K562 (cell line): ENCODE data around the gene CHRND. TPM values are rescaled to one million over a fixed set of nuclear protein-coding genes. Genes with fewer than 3 reads are reported as not detected.

ENCODE experiments used
- ATAC-seq: fragments of 200-7000 bp; cut with Tn5 transposase; 3 replicates; pipeline ENCODE4 v1.9.1; 2020; ENCODE audit warnings: moderate library complexity
- BruUV-seq: library from RNA; stranded (reverse); fragments of 400-500 nt; replicated peaks from 2 replicates; lab custom pipeline; 2021; lab: Mats Ljungman, UMichigan
- CTCF ChIA-PET: fragments of 300-600 bp; formaldehyde crosslinking; extraction: SDS; loops from one replicate; lab custom pipeline; 2021; ENCODE audit warnings: low intra/inter-chr PET ratio; lab: Yijun Ruan, JAX
- POLR2A ChIA-PET: fragments of 300-600, 350-650 bp; sonication (Branson Sonifier 250); formaldehyde crosslinking; extraction: SDS; loops from one replicate; lab custom pipeline; 2021; ENCODE audit warnings: antibody characterized with exemption, inconsistent platforms; lab: Yijun Ruan, JAX
- DNase-seq, 4 experiments: peaks; one replicate each; pipeline versions ENCODE4 v3.0.0 to v3.0.0-alpha.2; 2011 to 2018; ENCODE audit warnings: low spot score in 3 of 4, mixed read lengths in 3 of 4; ENCODE audit errors: extremely low read depth in 1 of 4
- FAIRE-seq: peaks from 2 replicates; lab custom pipeline; 2011; peaks lifted over from hg19 to GRCh38; lab: Jason Lieb, UNC
- H2AFZ ChIP-seq: 2 replicates; pipeline ENCODE4 v1.6.0; 2011; ENCODE audit warnings: low read depth, low read length, control low read depth, inconsistent platforms
- H3K27ac ChIP-seq: fragments of 200-600 bp; 3 replicates; pipeline ENCODE4 v1.8.0; 2011; ENCODE audit warnings: low read depth, mild to moderate bottlenecking, control low read depth, inconsistent platforms, low read length, moderate library complexity, mixed read lengths; ENCODE audit errors: extremely low read depth
- H3K27me3 ChIP-seq, 2 experiments: fragments of 300-600 bp in 1 of 2; 2 replicates in 1 of 2; 3 replicates in 1 of 2; pipeline versions ENCODE4 v1.6.0 to v1.8.0; 2011; ENCODE audit warnings: inconsistent platforms in 2 of 2, low read length in 2 of 2, mild to moderate bottlenecking in 1 of 2, mixed read lengths in 1 of 2, moderate library complexity in 1 of 2; ENCODE audit not compliant: control insufficient read depth in 2 of 2, insufficient read depth in 2 of 2
- H3K36me3 ChIP-seq: fragments of 300-600 bp; 3 replicates; pipeline ENCODE4 v1.8.0; 2011; ENCODE audit warnings: mild to moderate bottlenecking, low read length, inconsistent platforms; ENCODE audit not compliant: control insufficient read depth, insufficient read depth
- H3K4me1 ChIP-seq, 2 experiments: fragments of 200-600 bp in 1 of 2; replicated peaks in 1 of 2; 2 replicates in 1 of 2; 3 replicates in 1 of 2; pipeline versions ENCODE4 v1.5.1 to v1.8.0; 2011; ENCODE audit warnings: inconsistent platforms in 2 of 2, low read length in 2 of 2, mild to moderate bottlenecking in 1 of 2, mixed read lengths in 1 of 2, moderate library complexity in 1 of 2; ENCODE audit not compliant: control insufficient read depth in 2 of 2, insufficient read depth in 2 of 2
- H3K4me2 ChIP-seq: 2 replicates; pipeline ENCODE4 v1.6.1; 2011; ENCODE audit warnings: low read length, control low read depth, inconsistent platforms, mixed read lengths; ENCODE audit not compliant: insufficient read depth
- H3K4me3 ChIP-seq: fragments of 200-600 bp; sonication (generic), shearing (Covaris generic); 2 replicates; pipeline ENCODE4 v1.5.1; 2016; ENCODE audit warnings: control low read depth, inconsistent platforms
- H3K79me2 ChIP-seq: fragments of 200-600 bp; 3 replicates; pipeline ENCODE4 v1.8.0; 2011; ENCODE audit warnings: low read length, inconsistent platforms; ENCODE audit not compliant: control insufficient read depth, insufficient read depth
- H3K9ac ChIP-seq, 2 experiments: 2 replicates each; pipeline versions ENCODE4 v1.6.0 to v1.6.1; 2011; ENCODE audit warnings: low read depth in 2 of 2, low read length in 2 of 2, control low read depth in 1 of 2, inconsistent platforms in 1 of 2, mild to moderate bottlenecking in 1 of 2, mixed read lengths in 1 of 2; ENCODE audit not compliant: insufficient read depth in 1 of 2
- H3K9me1 ChIP-seq: one replicate; pipeline ENCODE4 v1.6.0; 2011; ENCODE audit warnings: inconsistent platforms, mild to moderate bottlenecking, low read length, moderate library complexity; ENCODE audit not compliant: control insufficient read depth, insufficient read depth
- H3K9me3 ChIP-seq: replicated peaks from 2 replicates; pipeline ENCODE4 v1.5.1; 2011; ENCODE audit warnings: low read depth, low read length, inconsistent platforms; ENCODE audit not compliant: control insufficient read depth, insufficient read depth
- H4K20me1 ChIP-seq: replicated peaks from 2 replicates; pipeline ENCODE4 v1.6.1; 2011; ENCODE audit warnings: low read length, inconsistent platforms, mixed read lengths; ENCODE audit not compliant: control insufficient read depth, insufficient read depth
- KDM2B ChIP-seq: fragments of 250-450 bp; sonication (Bioruptor Pico); IDR thresholded peaks from 2 replicates; pipeline ENCODE4 v1.8.0; 2021; ENCODE audit warnings: mild to moderate bottlenecking, moderate library complexity
- MTA1 ChIP-seq: fragments of 450-650 bp; IDR thresholded peaks from 2 replicates; pipeline ENCODE4 v1.6.1; 2017; ENCODE audit warnings: borderline replicate concordance
- PYGO2 ChIP-seq: fragments of 450-650 bp; IDR thresholded peaks from 2 replicates; pipeline ENCODE4 v1.6.1; 2016; ENCODE audit warnings: mild to moderate bottlenecking, missing genetic modification characterization, moderate library complexity, missing compliant biosample characterization
- RBM34 ChIP-seq: fragments of 200-400 bp; formaldehyde crosslinking; IDR thresholded peaks from 2 replicates; pipeline ENCODE4 v1.6.1; 2018; ENCODE audit warnings: low read length, borderline replicate concordance; ENCODE audit not compliant: insufficient read depth
- RFX1 ChIP-seq: fragments of 450-650 bp; IDR thresholded peaks from 2 replicates; pipeline ENCODE4 v1.6.1; 2016; ENCODE audit warnings: mild to moderate bottlenecking, moderate library complexity
- ZBTB1 ChIP-seq: sonication (generic); formaldehyde crosslinking; IDR thresholded peaks from 2 replicates; pipeline ENCODE4 v1.8.1; 2023; ENCODE audit warnings: missing genetic modification reagents, low read depth, mild to moderate bottlenecking, borderline replicate concordance
- ZNF436 ChIP-seq: fragments of 250-450, 450-650 bp; sonication (Bioruptor Pico); formaldehyde crosslinking; IDR thresholded peaks from 2 replicates; pipeline ENCODE4 v1.7.0; 2020; ENCODE audit warnings: mild to moderate bottlenecking
- WGBS: fragments of 100-300 bp; shearing (Covaris generic); methylation state at CpG from one replicate; pipeline ENCODE4 v1.1.6; 2016; ENCODE audit warnings: low coverage, mixed read lengths; ENCODE audit not compliant: insufficient coverage; ENCODE audit errors: missing lambda C conversion rate; 5-methylcytosine and 5-hydroxymethylcytosine counted together
- in situ Hi-C: fragments of 300-500 bp; cut with MboI; formaldehyde crosslinking; loops from 4 replicates; pipeline ENCODE4 v1.15.0; 2018; ENCODE audit warnings: inconsistent platforms, mixed read lengths
- intact Hi-C: fragments of 100-400 bp; cut with micrococcal nuclease; formaldehyde crosslinking; loops from 2 replicates; pipeline ENCODE4 v1.14.2; 2022
- polyA plus RNA-seq, 8 experiments: library from polyadenylated mRNA; depleted of rRNA in 4 of 8; stranded (reverse) in 5 of 8; unstranded in 3 of 8; fragments of >200 nt; fragmentation: Nextera tagmentation in 2 of 8; fragmentation: Illumina TruSeq in 1 of 8; extraction: Ambion mirVana in 2 of 8; extraction: Trizol in 1 of 8; gene quantifications; 2 replicates each; pipeline versions ENCODE4 v1.2.1 to v1.2.3, GENCODE V29; 2011 to 2014; ENCODE audit warnings: inconsistent platforms in 1 of 8, missing spikeins in 1 of 8
- total RNA-seq, 7 experiments: library from RNA; depleted of rRNA in 6 of 7; stranded (reverse); fragments of >200 nt in 6 of 7; fragmentation: Illumina TruSeq in 2 of 7; extraction: Trizol in 2 of 7; gene quantifications; 2 replicates each; pipeline versions ENCODE4 v1.2.1 to v1.2.3, GENCODE V29; 2011 to 2021; ENCODE audit warnings: low replicate concordance in 1 of 7
- TF ChIP-seq, protein P1 (sequence below): sonication (generic); formaldehyde crosslinking; IDR thresholded peaks from 2 replicates; pipeline ENCODE4 v1.5.0; 2020; ENCODE audit warnings: missing genetic modification reagents
- TF ChIP-seq, protein P2 (sequence below): sonication (generic); formaldehyde crosslinking; IDR thresholded peaks from 2 replicates; pipeline ENCODE4 v1.8.1; 2022; ENCODE audit warnings: missing genetic modification reagents
- TF ChIP-seq, protein P3 (sequence below), 2 experiments: fragments of 450-650 bp; formaldehyde crosslinking in 1 of 2; IDR thresholded peaks; 2 replicates each; pipeline versions ENCODE4 v1.4.0 to v1.6.1; 2014 to 2020; ENCODE audit warnings: mild to moderate bottlenecking in 2 of 2, borderline replicate concordance in 1 of 2, low read depth in 1 of 2
- TF ChIP-seq, protein P4 (sequence below): fragments of 200-800 bp; sonication (Bioruptor generic); IDR thresholded peaks from 2 replicates; pipeline ENCODE4 v1.6.1; 2017; ENCODE audit warnings: missing genetic modification characterization, missing compliant biosample characterization

CHRND gene
- total and polyA plus RNA-seq, 9 of the 15 experiments (the other 6 are each of a cell fraction or from before 2014, with no cell fraction given) = not detected

DNA sequence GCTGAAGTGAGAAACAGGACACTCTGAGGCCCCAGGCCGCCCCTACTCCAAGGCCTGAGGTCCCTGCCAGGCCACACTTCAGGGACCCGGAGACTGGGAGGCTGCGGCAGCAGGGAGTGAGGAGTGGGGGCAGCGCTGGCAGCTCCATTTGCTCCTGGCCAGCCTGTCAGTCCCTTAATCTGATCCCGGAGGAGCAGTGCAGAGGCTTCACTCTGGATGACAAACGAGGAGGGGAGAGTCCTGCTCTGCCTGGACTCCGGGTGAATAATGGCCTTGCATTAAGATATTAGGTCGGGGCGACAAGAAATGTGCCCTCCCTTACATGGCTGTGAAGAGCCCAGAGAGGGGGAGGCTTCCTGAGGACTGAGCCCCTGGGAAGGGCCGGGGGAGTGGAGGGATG, 20.1 kb upstream of the CHRND start:
- no peaks in the 10 kb centered on the region for H4K20me1 ChIP-seq
- H3K27me3 ChIP-seq = peaks cover 3 to 46% of the 10 kb centered on the region in 2 experiments; a peak in 2 of 5 replicates
- in situ Hi-C loops (no loop called here), intact Hi-C loops (no loop called here)
- no peaks in the 10 kb centered on the region for H3K9me3 ChIP-seq
- BruUV-seq = no TSS peak
- 0% methylated on average over 3 of the region's 10 CpGs for WGBS
- no peak overlapping the region for H3K4me2 ChIP-seq
- no peak overlapping the region for H2AFZ ChIP-seq
- ATAC-seq (no peak), FAIRE-seq (no peak), DNase-seq (no peak)
- no peak overlapping the region for H3K27ac ChIP-seq
- no peaks in the 10 kb centered on the region for H3K79me2 ChIP-seq
- H3K4me1 ChIP-seq = peaks cover 0 to 13% of the 10 kb centered on the region in 2 experiments; a peak in 2 of 5 replicates
- no peaks in the 10 kb centered on the region for H3K36me3 ChIP-seq
- no peak overlapping the region for H3K4me3 ChIP-seq
- CTCF ChIA-PET = no interaction called here
- H3K9me1 ChIP-seq = no peaks in the 10 kb centered on the region
- POLR2A ChIA-PET = no interaction called here
- no peak overlapping the region for H3K9ac ChIP-seq
- no peak for TF ChIP-seq ZBTB1 (CRISPR knock-in tag)
- TF ChIP-seq, protein P1, sequence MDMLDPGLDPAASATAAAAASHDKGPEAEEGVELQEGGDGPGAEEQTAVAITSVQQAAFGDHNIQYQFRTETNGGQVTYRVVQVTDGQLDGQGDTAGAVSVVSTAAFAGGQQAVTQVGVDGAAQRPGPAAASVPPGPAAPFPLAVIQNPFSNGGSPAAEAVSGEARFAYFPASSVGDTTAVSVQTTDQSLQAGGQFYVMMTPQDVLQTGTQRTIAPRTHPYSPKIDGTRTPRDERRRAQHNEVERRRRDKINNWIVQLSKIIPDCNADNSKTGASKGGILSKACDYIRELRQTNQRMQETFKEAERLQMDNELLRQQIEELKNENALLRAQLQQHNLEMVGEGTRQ (CRISPR knock-in tag) = no peak
- no peak for TF ChIP-seq PYGO2 (tag)
- TF ChIP-seq, protein P2, sequence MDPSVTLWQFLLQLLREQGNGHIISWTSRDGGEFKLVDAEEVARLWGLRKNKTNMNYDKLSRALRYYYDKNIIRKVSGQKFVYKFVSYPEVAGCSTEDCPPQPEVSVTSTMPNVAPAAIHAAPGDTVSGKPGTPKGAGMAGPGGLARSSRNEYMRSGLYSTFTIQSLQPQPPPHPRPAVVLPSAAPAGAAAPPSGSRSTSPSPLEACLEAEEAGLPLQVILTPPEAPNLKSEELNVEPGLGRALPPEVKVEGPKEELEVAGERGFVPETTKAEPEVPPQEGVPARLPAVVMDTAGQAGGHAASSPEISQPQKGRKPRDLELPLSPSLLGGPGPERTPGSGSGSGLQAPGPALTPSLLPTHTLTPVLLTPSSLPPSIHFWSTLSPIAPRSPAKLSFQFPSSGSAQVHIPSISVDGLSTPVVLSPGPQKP (CRISPR knock-in tag) = no peak
- TF ChIP-seq RBM34 = no peak
- TF ChIP-seq KDM2B (CRISPR knock-in tag) = no peak
- TF ChIP-seq, protein P3, sequence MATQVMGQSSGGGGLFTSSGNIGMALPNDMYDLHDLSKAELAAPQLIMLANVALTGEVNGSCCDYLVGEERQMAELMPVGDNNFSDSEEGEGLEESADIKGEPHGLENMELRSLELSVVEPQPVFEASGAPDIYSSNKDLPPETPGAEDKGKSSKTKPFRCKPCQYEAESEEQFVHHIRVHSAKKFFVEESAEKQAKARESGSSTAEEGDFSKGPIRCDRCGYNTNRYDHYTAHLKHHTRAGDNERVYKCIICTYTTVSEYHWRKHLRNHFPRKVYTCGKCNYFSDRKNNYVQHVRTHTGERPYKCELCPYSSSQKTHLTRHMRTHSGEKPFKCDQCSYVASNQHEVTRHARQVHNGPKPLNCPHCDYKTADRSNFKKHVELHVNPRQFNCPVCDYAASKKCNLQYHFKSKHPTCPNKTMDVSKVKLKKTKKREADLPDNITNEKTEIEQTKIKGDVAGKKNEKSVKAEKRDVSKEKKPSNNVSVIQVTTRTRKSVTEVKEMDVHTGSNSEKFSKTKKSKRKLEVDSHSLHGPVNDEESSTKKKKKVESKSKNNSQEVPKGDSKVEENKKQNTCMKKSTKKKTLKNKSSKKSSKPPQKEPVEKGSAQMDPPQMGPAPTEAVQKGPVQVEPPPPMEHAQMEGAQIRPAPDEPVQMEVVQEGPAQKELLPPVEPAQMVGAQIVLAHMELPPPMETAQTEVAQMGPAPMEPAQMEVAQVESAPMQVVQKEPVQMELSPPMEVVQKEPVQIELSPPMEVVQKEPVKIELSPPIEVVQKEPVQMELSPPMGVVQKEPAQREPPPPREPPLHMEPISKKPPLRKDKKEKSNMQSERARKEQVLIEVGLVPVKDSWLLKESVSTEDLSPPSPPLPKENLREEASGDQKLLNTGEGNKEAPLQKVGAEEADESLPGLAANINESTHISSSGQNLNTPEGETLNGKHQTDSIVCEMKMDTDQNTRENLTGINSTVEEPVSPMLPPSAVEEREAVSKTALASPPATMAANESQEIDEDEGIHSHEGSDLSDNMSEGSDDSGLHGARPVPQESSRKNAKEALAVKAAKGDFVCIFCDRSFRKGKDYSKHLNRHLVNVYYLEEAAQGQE (IDR thresholded peaks at IDR 0.05; ENCODE audit: borderline replicate concordance) = no peak
- TF ChIP-seq, protein P3 (CRISPR knock-in tag; IDR thresholded peaks at IDR 0.05; ENCODE audit: low read depth) = no peak
- TF ChIP-seq ZNF436 = no peak
- TF ChIP-seq RFX1 = no peak
- no peak for TF ChIP-seq MTA1
- TF ChIP-seq, protein P4, sequence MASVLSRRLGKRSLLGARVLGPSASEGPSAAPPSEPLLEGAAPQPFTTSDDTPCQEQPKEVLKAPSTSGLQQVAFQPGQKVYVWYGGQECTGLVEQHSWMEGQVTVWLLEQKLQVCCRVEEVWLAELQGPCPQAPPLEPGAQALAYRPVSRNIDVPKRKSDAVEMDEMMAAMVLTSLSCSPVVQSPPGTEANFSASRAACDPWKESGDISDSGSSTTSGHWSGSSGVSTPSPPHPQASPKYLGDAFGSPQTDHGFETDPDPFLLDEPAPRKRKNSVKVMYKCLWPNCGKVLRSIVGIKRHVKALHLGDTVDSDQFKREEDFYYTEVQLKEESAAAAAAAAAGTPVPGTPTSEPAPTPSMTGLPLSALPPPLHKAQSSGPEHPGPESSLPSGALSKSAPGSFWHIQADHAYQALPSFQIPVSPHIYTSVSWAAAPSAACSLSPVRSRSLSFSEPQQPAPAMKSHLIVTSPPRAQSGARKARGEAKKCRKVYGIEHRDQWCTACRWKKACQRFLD = no peak
